ENCODE measurements around the gene ZNF786. TPM values are rescaled to one million over a fixed set of nuclear protein-coding genes. Genes with fewer than 3 reads are reported as not detected.

ZNF786 gene
- total RNA-seq, 1 donor from 2014 or later, result 20.6 TPM

DNA sequence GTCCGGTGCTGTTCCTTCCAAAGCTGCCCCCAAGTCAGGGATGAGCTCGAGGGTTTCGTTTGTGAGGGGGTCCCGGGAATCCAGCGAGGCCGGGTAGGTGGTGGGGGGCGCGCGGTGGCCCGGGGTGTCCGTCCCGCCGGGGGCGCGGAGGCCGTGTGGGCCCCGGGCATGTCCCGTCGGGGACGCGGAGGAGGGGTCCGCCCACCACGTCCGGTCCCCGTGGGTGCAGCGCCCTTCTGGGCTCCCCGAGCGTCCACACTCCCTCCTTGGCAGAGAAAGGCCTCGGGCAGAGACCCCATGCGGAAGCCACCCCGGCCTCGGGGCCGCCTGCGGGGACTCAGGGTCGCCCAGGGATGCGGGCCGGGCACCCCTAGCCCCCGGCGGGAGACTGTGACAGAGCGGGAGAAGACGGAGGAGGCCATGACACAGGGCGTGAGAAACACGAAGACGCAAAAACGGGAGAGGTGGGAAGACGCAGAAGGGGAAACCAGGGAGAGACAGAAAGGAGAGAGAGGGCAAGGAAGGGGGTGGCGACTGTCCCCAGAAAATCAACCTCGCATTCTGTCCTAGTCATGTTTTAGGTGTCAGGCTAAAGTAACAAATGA lies 36.2 kb upstream of the ZNF786 start:
- peak; percentile 28 for DNase-seq (ENCODE audit: low spot score, unreplicated experiment)
- Mint-ChIP-seq H3K36me3 (ENCODE audit: insufficient read depth) (peaks cover 12% of the 10 kb centered on the region), H3K4me3 (ENCODE audit: low read depth) (peak overlapping the region; percentile 99)

DNA sequence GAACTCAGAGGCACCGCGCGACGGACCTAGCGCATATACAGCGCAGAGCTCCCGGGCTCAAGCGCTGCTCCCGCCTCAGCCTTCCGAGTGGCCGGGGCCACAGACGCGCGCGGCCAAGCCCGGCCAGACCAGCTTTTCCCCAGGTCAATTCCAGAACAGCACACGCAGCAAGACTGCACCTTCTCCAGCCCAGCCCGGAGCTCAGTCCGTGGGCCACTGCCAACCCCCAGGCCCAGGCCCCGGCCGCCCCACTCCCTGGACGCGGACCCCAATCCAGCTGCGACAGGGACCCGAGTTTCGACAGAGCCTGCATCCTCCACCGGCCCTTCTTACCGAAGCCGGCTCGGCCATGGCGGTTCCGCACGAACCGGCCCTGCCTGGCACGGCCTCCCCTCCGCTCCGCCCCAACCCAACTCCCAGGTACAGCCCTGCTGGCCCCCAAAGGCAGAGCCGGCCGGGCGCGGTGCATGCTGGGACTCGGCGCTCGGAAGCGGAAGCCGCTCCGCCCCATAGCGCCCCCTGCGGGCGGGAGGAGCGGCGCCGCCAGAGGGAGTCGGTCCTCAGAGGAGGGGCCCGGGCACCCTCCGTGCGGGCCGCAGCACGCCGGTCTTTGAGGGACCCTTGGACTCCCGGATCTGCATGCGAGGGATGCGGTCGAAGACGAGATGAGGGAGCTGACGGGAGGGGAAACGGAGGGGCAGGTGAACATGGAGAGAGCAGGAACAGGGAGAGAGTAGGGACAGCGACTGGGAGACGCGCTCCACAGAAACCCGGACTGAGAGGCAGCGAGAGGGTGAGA lies 35.5 kb upstream of the ZNF786 start, which contains the start of gene ZNF425:
Gene ZNF425 (minus strand): TSS at position 462 of the 799 bp plus-strand sequence. CDS start 111 bp downstream, at position 351.
- H3K4me1 Mint-ChIP-seq (ENCODE audit: low read depth), result peaks cover 17% of the 10 kb centered on the region
- peaks cover 6% of the 10 kb centered on the region for H3K9me3 Mint-ChIP-seq (ENCODE audit: low read depth)
- H3K27me3 Mint-ChIP-seq, result no peaks in the 10 kb centered on the region
- TF ChIP-seq, protein P1, sequence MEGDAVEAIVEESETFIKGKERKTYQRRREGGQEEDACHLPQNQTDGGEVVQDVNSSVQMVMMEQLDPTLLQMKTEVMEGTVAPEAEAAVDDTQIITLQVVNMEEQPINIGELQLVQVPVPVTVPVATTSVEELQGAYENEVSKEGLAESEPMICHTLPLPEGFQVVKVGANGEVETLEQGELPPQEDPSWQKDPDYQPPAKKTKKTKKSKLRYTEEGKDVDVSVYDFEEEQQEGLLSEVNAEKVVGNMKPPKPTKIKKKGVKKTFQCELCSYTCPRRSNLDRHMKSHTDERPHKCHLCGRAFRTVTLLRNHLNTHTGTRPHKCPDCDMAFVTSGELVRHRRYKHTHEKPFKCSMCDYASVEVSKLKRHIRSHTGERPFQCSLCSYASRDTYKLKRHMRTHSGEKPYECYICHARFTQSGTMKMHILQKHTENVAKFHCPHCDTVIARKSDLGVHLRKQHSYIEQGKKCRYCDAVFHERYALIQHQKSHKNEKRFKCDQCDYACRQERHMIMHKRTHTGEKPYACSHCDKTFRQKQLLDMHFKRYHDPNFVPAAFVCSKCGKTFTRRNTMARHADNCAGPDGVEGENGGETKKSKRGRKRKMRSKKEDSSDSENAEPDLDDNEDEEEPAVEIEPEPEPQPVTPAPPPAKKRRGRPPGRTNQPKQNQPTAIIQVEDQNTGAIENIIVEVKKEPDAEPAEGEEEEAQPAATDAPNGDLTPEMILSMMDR (IDR thresholded peaks at IDR 0.05; ENCODE audit: unreplicated experiment), result peak; percentile 95
- peak within 1 kb of the TSS; percentile 99 for H3K4me3 Mint-ChIP-seq (ENCODE audit: low read depth)
- peak within 1 kb of the TSS; percentile 99 for H3K27ac Mint-ChIP-seq
- H3K36me3 Mint-ChIP-seq (ENCODE audit: insufficient read depth), result peaks cover 9% of the 10 kb centered on the region
- DNase-seq (ENCODE audit: low spot score, unreplicated experiment), result peak; percentile 95

More for the DNA sequence above, 36.2 kb upstream of the ZNF786 start:
- TF ChIP-seq, protein P1 (IDR thresholded peaks at IDR 0.05; ENCODE audit: unreplicated experiment), result no peak
- peaks cover 6% of the 10 kb centered on the region for H3K9me3 Mint-ChIP-seq (ENCODE audit: low read depth)
- peak overlapping the region; percentile 99 for H3K27ac Mint-ChIP-seq
- peaks cover 17% of the 10 kb centered on the region for H3K4me1 Mint-ChIP-seq (ENCODE audit: low read depth)
- H3K27me3 Mint-ChIP-seq, result no peaks in the 10 kb centered on the region

DNA sequence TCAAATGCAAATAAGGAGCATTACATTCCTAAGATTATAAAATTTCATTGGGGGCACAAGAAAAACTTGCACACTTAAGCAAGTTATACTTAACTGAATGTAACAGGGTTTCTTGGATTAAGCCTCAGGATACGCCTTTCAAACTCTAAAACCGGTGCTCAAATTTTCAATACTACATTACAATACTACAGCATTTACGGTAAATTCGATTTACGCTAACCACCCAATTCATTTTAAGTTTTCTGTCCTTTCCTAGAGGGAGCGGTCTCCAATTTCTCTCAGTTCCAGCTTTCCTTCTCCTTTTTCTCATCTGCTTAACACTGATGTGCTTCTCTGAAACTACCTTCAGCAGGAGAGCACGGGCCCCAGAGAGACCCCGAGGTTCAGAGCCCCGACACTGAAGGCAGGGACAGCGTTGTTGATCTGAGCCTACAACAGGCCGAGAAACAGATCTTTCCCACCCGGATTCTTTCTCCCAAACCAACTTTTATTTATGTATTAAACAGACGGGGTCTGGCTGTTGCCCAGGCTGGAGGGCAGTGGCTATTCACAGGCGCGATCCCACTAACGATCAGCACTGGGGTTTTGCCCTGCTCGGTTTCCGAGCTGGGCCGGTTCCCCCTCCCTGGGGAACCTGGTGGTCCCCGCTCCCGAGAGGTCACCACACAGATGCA lies 34.8 kb upstream of the ZNF786 start:
- Mint-ChIP-seq H3K4me1 (ENCODE audit: low read depth) (peaks cover 17% of the 10 kb centered on the region), H3K27ac (peak overlapping the region; percentile 99), H3K27me3 (no peaks in the 10 kb centered on the region), H3K36me3 (ENCODE audit: insufficient read depth) (peaks cover 2% of the 10 kb centered on the region), H3K9me3 (ENCODE audit: low read depth) (no peaks in the 10 kb centered on the region), H3K4me3 (ENCODE audit: low read depth) (peak overlapping the region; percentile 99)
- TF ChIP-seq, protein P1 (IDR thresholded peaks at IDR 0.05; ENCODE audit: unreplicated experiment), result no peak
- DNase-seq (ENCODE audit: low spot score, unreplicated experiment), result no peak

DNA sequence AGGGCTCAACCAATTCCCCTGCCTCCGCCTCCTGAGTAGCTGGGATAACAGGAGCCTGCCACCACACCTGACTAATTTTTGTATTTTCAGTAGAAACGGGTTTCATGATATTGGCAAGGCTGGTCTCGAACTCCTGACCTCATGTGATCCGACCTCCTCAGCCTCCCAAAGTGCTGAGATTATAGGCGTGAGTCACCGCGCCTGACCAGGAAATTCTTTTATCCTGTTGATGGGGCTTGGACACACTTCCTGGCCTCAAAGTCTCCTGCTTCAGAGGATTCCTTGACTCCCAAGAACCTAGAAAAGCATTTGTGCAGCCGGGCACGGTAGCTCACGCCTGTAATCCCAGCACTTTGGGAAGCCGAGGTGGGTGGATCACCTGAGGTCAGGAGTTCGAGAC lies 19.5 kb upstream of the ZNF786 start:
- DNase-seq (ENCODE audit: low spot score, unreplicated experiment), result no peak
- Mint-ChIP-seq H3K36me3 (ENCODE audit: insufficient read depth) (peaks cover 8% of the 10 kb centered on the region), H3K27ac (no peak overlapping the region), H3K4me3 (ENCODE audit: low read depth) (no peak overlapping the region), H3K4me1 (ENCODE audit: low read depth) (no peaks in the 10 kb centered on the region), H3K27me3 (no peaks in the 10 kb centered on the region), H3K9me3 (ENCODE audit: low read depth) (no peaks in the 10 kb centered on the region)
- TF ChIP-seq, protein P1 (IDR thresholded peaks at IDR 0.05; ENCODE audit: unreplicated experiment), result no peak

DNA sequence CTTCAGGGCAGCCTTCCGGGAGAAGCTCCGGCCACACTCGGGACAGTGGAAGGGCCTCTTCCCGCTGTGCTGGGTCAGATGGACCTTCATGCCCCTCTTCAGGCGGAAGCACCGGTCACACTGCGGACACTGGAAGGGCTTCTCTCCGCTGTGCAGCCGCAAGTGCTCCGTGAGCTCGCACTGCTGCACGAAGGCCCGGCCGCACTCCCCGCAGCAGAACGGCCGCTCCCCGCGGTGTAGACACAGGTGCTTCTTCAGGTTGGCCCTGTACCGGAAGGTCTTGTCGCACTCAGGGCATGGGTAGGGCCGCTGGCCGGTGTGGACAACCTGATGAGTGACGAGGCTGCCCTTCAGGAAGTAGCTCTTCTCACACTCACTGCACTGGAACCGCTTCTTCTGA lies 14.2 kb upstream of the ZNF786 start:
- no peak for DNase-seq (ENCODE audit: low spot score, unreplicated experiment)
- Mint-ChIP-seq H3K27me3 (no peaks in the 10 kb centered on the region), H3K4me3 (ENCODE audit: low read depth) (no peak overlapping the region), H3K4me1 (ENCODE audit: low read depth) (no peaks in the 10 kb centered on the region), H3K27ac (no peak overlapping the region), H3K36me3 (ENCODE audit: insufficient read depth) (peaks cover 5% of the 10 kb centered on the region), H3K9me3 (ENCODE audit: low read depth) (no peaks in the 10 kb centered on the region)
- TF ChIP-seq, protein P1 (IDR thresholded peaks at IDR 0.05; ENCODE audit: unreplicated experiment), result no peak

Measured in progenitor cell of endocrine pancreas (in vitro differentiated cells).